Spleen (tissue), 11 donors: ENCODE data around the gene COL5A1. TPM values are rescaled to one million over a fixed set of nuclear protein-coding genes. Genes with fewer than 3 reads are reported as not detected.

Experiments
- DNase-seq: peaks from one replicate; pipeline ENCODE4 v3.0.0-alpha.2; 2020
- H3K27ac ChIP-seq, 8 donors: fragments of 200-600 bp; sonication (generic) in 7 of 8; 1 replicate in 4 of 8; 2 replicates in 4 of 8; pipeline versions ENCODE4 v1.5.0 to v1.8.0; 2016 to 2021; ENCODE audit warnings: inconsistent platforms in 4 of 8, mild to moderate bottlenecking in 4 of 8, moderate library complexity in 1 of 8
- H3K27me3 ChIP-seq, 7 donors: fragments of 200-600 bp; sonication (generic) in 6 of 7; replicated peaks in 1 of 7; 1 replicate in 4 of 7; 2 replicates in 3 of 7; pipeline versions ENCODE4 v1.5.0 to v1.8.0; 2016 to 2021; ENCODE audit warnings: inconsistent platforms in 3 of 7, mild to moderate bottlenecking in 1 of 7
- H3K36me3 ChIP-seq, 6 donors: fragments of 200-600 bp; sonication (generic) in 5 of 6; 1 replicate in 4 of 6; 2 replicates in 2 of 6; pipeline versions ENCODE4 v1.5.0 to v1.8.0; 2016 to 2021; ENCODE audit warnings: inconsistent platforms in 2 of 6
- H3K4me1 ChIP-seq, 6 donors: fragments of 200-600 bp; sonication (generic) in 5 of 6; 1 replicate in 3 of 6; 2 replicates in 3 of 6; pipeline versions ENCODE4 v1.5.0 to v1.8.0; 2016 to 2021; ENCODE audit warnings: inconsistent platforms in 3 of 6
- H3K4me3 ChIP-seq, 8 donors: fragments of 200-600 bp; sonication (generic) in 7 of 8; 1 replicate in 4 of 8; 2 replicates in 4 of 8; pipeline versions ENCODE4 v1.5.0 to v1.8.0; 2016 to 2021; ENCODE audit warnings: inconsistent platforms in 4 of 8, mild to moderate bottlenecking in 4 of 8, moderate library complexity in 2 of 8
- H3K9me3 ChIP-seq, 8 donors: fragments of 200-600 bp; sonication (generic) in 7 of 8; 1 replicate in 4 of 8; 2 replicates in 4 of 8; pipeline versions ENCODE4 v1.5.0 to v1.8.0; 2016 to 2021; ENCODE audit warnings: inconsistent platforms in 4 of 8
- CTCF ChIP-seq, 11 experiments: fragments of 200-600 bp in 7 of 11; fragments of 450-650 bp in 4 of 11; sonication (generic) in 4 of 11; IDR thresholded peaks in 8 of 11; conservative IDR thresholded peaks in 3 of 11; 1 replicate in 7 of 11; 2 replicates in 4 of 11; pipeline versions ENCODE4 v1.4.0 to v1.8.0; 2016 to 2021; ENCODE audit warnings: antibody characterized with exemption in 11 of 11, inconsistent platforms in 4 of 11, mild to moderate bottlenecking in 1 of 11
- POLR2A ChIP-seq, 3 donors: fragments of 450-650 bp; IDR thresholded peaks; one replicate each; pipeline ENCODE4 v1.5.1; 2017; ENCODE audit warnings: antibody characterized with exemption in 3 of 3, mild to moderate bottlenecking in 1 of 3
- POLR2AphosphoS5 ChIP-seq, 3 donors: sonication (generic); formaldehyde crosslinking; IDR thresholded peaks; one replicate each; pipeline ENCODE4 v1.5.1; 2017; ENCODE audit warnings: antibody characterized with exemption in 3 of 3
- WGBS, 5 donors: extraction: QIAGEN DNeasy Blood & Tissue Kit in 3 of 5; methylation state at CpG; one replicate each; pipeline versions ENCODE4 v1.1.5 to v1.1.7; 2013 to 2018; 5-methylcytosine and 5-hydroxymethylcytosine counted together
- intact Hi-C: fragments of 100-400 bp; cut with DNase I; formaldehyde crosslinking; loops from one replicate; pipeline ENCODE4 v1.15.0; 2023; ENCODE audit warnings: low total_unique reads
- polyA plus RNA-seq, 3 donors: library from polyadenylated mRNA; stranded (reverse); fragments of 200-250 nt; gene quantifications; one replicate each; pipeline ENCODE4 v1.2.1, GENCODE V29; 2013
- total RNA-seq, 7 donors: library from RNA; depleted of rRNA in 3 of 7; stranded (reverse); fragments of >200 nt in 3 of 7; fragmentation: NEBNext Ultra II Directional in 4 of 7; extraction: Animal tissue kit (Norgen Biotek cat#: 25700) in 4 of 7; gene quantifications; one replicate each; pipeline versions ENCODE4 v1.1.0 to v1.2.1, GENCODE V29; 2016 to 2021
- donor health status: healthy with polysubstance abuse.
- donor health status: DM: no; HTN: no; CAD: no; lungs with moderate emphysema.
- donor health status: DM: no; HTN: no; CAD: no.
- donor health status: Bipolar disorder and iron deficiency.
- donor health status: healthy.
- donor health status: DM: no; HTN: no; CAD: no.
- donor health status: DM: yes; HTN: yes; CAD: no.

COL5A1 gene
- total and polyA plus RNA-seq, 10 donors: 2.6 to 50.6 (median 23.7) TPM

- H3K4me1 ChIP-seq: peaks cover 0 to 17% (median 8%) of the 10 kb centered on the region in 6 donors
- no peaks in the 10 kb centered on the region for H3K36me3 ChIP-seq
- intact Hi-C loops: no loop called here
- TF ChIP-seq CTCF (IDR thresholded peaks at IDR 0.05 in 8 of 11, conservative IDR thresholded peaks at IDR 0.05 in 3 of 11) (no peak), POLR2A (IDR thresholded peaks at IDR 0.05) (no peak), POLR2AphosphoS5 (IDR thresholded peaks at IDR 0.05) (no peak)
- peaks cover 0 to 41% (median 4%) of the 10 kb centered on the region in 7 donors for H3K27me3 ChIP-seq
- no peak overlapping the region for H3K27ac ChIP-seq
- WGBS, 5 donors: 55 to 77% (median 73%) methylated on average over 5 of the region's 5 CpGs
- no peak for DNase-seq
- peaks cover 0 to 8% (median 0%) of the 10 kb centered on the region in 8 donors for H3K9me3 ChIP-seq
- H3K4me3 ChIP-seq: no peak overlapping the region
Observed at GRCh38 chr9:134890155-134890495, 248.5 kb downstream of the COL5A1 start.

- intact Hi-C loops: no loop called here
- 50 to 82% (median 60%) methylated on average over 8 of the region's 8 CpGs for WGBS, 5 donors
Observed at GRCh38 chr9:134891053-134891452, 249.4 kb downstream of the COL5A1 start.

GRCh38 chr9:134891713-134892112 is 250.1 kb downstream of the COL5A1 start:
- H3K27ac ChIP-seq: no peak overlapping the region
- DNase-seq: peak; percentile 51
- intact Hi-C loops: no loop called here
- TF ChIP-seq CTCF (IDR thresholded peaks at IDR 0.05 in 8 of 11, conservative IDR thresholded peaks at IDR 0.05 in 3 of 11) (no peak), POLR2AphosphoS5 (IDR thresholded peaks at IDR 0.05) (no peak), POLR2A (IDR thresholded peaks at IDR 0.05) (no peak)
- peaks cover 0 to 35% (median 4%) of the 10 kb centered on the region in 7 donors for H3K27me3 ChIP-seq
- 64 to 70% (median 68%) methylated on average over 5 of the region's 5 CpGs for WGBS, 5 donors
- H3K4me3 ChIP-seq: no peak overlapping the region
- peaks cover 0 to 9% (median 0%) of the 10 kb centered on the region in 8 donors for H3K9me3 ChIP-seq
- peaks cover 0 to 32% (median 8%) of the 10 kb centered on the region in 6 donors for H3K4me1 ChIP-seq
- H3K36me3 ChIP-seq: no peaks in the 10 kb centered on the region

More at GRCh38 chr9:134891053-134891452, 249.4 kb downstream of the COL5A1 start:
- Histone ChIP-seq H3K36me3 (no peaks in the 10 kb centered on the region), H3K27ac (no peak overlapping the region), H3K4me3 (no peak overlapping the region), H3K27me3 (peaks cover 0 to 35% (median 4%) of the 10 kb centered on the region in 7 donors), H3K4me1 (peaks cover 0 to 25% (median 8%) of the 10 kb centered on the region in 6 donors), H3K9me3 (peaks cover 0 to 9% (median 0%) of the 10 kb centered on the region in 8 donors)
- TF ChIP-seq CTCF (IDR thresholded peaks at IDR 0.05 in 8 of 11, conservative IDR thresholded peaks at IDR 0.05 in 3 of 11) (no peak), POLR2A (IDR thresholded peaks at IDR 0.05) (no peak), POLR2AphosphoS5 (IDR thresholded peaks at IDR 0.05) (no peak)
- DNase-seq: peak; percentile 61

- H3K27me3 ChIP-seq: peaks cover 0 to 33% (median 4%) of the 10 kb centered on the region in 7 donors
- no peak overlapping the region for H3K4me3 ChIP-seq
- H3K9me3 ChIP-seq: peaks cover 0 to 9% (median 0%) of the 10 kb centered on the region in 8 donors
- H3K36me3 ChIP-seq: no peaks in the 10 kb centered on the region
- WGBS, 5 donors: 72 to 85% (median 74%) methylated on average over 5 to 6 of the region's 6 CpGs
- DNase-seq: peak; percentile 58
- intact Hi-C loops: no loop called here
- H3K4me1 ChIP-seq: peaks cover 0 to 37% (median 10%) of the 10 kb centered on the region in 6 donors
- TF ChIP-seq CTCF (IDR thresholded peaks at IDR 0.05 in 8 of 11, conservative IDR thresholded peaks at IDR 0.05 in 3 of 11): no peak
- no peak for TF ChIP-seq POLR2A (IDR thresholded peaks at IDR 0.05)
- no peak for TF ChIP-seq POLR2AphosphoS5 (IDR thresholded peaks at IDR 0.05)
- H3K27ac ChIP-seq: no peak overlapping the region
Observed at GRCh38 chr9:134892221-134892620, 250.6 kb downstream of the COL5A1 start.
